ENCODE data around the gene DDX42. TPM values are rescaled to one million over a fixed set of nuclear protein-coding genes. Genes with fewer than 3 reads are reported as not detected.
"Not testable (repeated sequence)": the region's sequence is repeated elsewhere in the genome, so short reads cannot be mapped to it uniquely, and the experiment has no call there.

DDX42 gene
- total RNA-seq, 1 donor from 2014 or later, result 93.8 TPM

DNA sequence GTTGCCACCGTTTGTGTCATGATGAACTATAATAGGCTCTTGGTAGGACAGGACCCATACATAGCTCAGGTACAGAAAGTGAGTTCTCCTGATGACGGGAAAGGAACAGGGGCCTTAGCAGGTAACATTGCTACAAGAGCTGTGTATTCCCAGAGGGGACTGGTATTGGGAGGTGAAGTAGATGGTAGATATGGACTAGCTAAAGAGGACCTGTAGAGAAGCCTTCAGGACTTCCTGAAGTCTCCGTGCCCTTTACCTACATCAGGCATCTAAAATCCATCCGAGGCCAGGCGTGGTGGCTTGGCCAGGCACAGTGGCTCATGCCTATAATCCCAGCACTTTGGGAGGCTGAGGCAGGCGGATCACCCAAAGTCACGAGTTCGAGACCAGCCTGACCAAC, 81.2 kb downstream of the DDX42 start:
- no peak for DNase-seq
- H3K36me3 ChIP-seq, result no peaks in the 10 kb centered on the region
- no peaks in the 10 kb centered on the region for H3K4me1 ChIP-seq
- no peak overlapping the region for H3K27ac ChIP-seq
- H3K27me3 ChIP-seq, result no peaks in the 10 kb centered on the region
- intact Hi-C loops (cut with DNase I), result no loop called here
- H3K9me3 ChIP-seq, result no peaks in the 10 kb centered on the region
- no peak overlapping the region for H3K4me3 ChIP-seq
- no peak for ATAC-seq
- TF ChIP-seq, protein P1, sequence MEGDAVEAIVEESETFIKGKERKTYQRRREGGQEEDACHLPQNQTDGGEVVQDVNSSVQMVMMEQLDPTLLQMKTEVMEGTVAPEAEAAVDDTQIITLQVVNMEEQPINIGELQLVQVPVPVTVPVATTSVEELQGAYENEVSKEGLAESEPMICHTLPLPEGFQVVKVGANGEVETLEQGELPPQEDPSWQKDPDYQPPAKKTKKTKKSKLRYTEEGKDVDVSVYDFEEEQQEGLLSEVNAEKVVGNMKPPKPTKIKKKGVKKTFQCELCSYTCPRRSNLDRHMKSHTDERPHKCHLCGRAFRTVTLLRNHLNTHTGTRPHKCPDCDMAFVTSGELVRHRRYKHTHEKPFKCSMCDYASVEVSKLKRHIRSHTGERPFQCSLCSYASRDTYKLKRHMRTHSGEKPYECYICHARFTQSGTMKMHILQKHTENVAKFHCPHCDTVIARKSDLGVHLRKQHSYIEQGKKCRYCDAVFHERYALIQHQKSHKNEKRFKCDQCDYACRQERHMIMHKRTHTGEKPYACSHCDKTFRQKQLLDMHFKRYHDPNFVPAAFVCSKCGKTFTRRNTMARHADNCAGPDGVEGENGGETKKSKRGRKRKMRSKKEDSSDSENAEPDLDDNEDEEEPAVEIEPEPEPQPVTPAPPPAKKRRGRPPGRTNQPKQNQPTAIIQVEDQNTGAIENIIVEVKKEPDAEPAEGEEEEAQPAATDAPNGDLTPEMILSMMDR (IDR thresholded peaks at IDR 0.05), result no peak

DNA sequence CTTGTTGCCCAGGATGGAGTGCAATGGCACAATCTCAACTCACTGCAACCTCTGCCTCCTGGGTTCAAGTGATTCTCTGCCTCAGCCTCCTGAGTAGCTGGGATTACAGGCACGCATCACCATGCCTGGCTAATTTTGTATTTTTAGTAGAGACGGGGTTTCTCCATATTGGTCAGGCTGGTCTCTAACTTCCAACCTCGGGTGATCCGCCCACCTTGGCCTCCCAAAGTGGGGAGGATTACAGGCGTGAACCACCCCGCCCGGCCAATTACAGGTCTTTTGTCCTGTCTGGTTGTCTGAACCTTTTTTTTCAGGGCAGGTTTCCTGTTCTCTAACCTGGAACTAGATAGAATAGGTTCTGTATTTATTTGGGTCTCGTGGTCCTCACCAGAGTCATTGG, 82.5 kb downstream of the DDX42 start:
- H3K36me3 ChIP-seq; ATAC-seq; DNase-seq; intact Hi-C loops (cut with DNase I); H3K27ac ChIP-seq; H3K9me3 ChIP-seq; H3K4me1 ChIP-seq; H3K4me3 ChIP-seq; H3K27me3 ChIP-seq: not testable (repeated sequence)

DNA sequence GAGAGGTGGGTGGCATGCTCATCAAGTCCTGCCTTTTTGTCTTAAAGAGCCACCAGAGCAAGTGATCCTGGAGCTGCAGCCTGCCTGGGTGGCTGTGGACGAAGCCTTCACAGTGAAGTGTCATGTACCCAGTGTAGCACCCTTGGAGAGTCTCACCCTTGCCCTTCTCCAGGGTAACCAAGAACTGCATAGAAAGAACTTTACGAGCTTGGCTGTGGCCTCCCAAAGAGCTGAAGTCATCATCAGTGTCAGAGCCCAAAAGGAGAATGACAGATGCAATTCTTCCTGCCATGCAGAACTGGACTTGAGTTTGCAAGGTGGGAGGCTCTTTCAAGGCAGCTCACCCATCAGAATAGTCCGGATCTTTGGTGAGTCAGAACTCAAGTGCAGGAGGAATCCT, 85.3 kb downstream of the DDX42 start:
- Histone ChIP-seq H3K27me3 (no peaks in the 10 kb centered on the region), H3K36me3 (no peaks in the 10 kb centered on the region), H3K27ac (no peak overlapping the region), H3K4me1 (no peaks in the 10 kb centered on the region), H3K4me3 (no peak overlapping the region), H3K9me3 (no peaks in the 10 kb centered on the region)
- no peak for DNase-seq
- intact Hi-C loops (cut with DNase I), result no loop called here
- TF ChIP-seq, protein P1 (IDR thresholded peaks at IDR 0.05), result no peak
- ATAC-seq, result no peak

DNA sequence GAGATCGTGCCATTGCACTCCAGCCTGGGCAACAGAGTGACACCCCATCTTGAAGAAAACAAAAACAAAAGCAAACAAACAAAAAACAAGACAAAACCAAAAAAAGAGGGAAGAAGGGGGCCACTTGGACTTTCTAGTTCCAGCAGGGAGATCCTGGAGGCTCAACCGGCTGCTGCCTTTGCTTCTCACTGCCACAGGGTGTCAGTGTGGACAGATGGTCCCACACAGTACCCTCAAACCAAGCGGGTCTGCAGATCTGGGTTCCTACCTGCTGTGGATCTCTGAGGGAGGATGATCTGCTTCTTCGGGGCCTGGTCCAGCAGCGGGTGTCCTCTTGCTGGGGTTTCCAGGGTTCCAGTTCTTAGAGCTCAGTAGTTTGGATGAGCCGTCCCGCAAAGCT, 92.7 kb downstream of the DDX42 start:
- H3K36me3 ChIP-seq; H3K27ac ChIP-seq; H3K4me1 ChIP-seq; H3K4me3 ChIP-seq; intact Hi-C loops (cut with DNase I); DNase-seq; H3K27me3 ChIP-seq; H3K9me3 ChIP-seq: not testable (repeated sequence)
- ATAC-seq, result peak; percentile 28

Other genes starting within 250 kb of the DDX42 start
- 79.9 TPM for gene DCAF7, start 223.7 kb upstream of the DDX42 start, total RNA-seq
- 16.1 TPM for gene TACO1, start 173.3 kb upstream of the DDX42 start, total RNA-seq
- gene MAP3K3, start 151.8 kb upstream of the DDX42 start, total RNA-seq, result 57.5 TPM
- 22.9 TPM for gene LIMD2, start 74.0 kb upstream of the DDX42 start, total RNA-seq
- gene STRADA, start 32.4 kb upstream of the DDX42 start, total RNA-seq, result 30.2 TPM
- 91.4 TPM for gene CCDC47, start 573 bp upstream of the DDX42 start, total RNA-seq
- 105 TPM for gene PSMC5, start 53.3 kb downstream of the DDX42 start, total RNA-seq
- 39.4 TPM for gene FTSJ3, start 53.5 kb downstream of the DDX42 start, total RNA-seq
- 74.6 TPM for gene SMARCD2, start 68.5 kb downstream of the DDX42 start, total RNA-seq
- gene CSH2, start 99.5 kb downstream of the DDX42 start, total RNA-seq, result not detected
- gene GH2, start 107.8 kb downstream of the DDX42 start, total RNA-seq, result not detected
- not detected for gene CSH1, start 122.4 kb downstream of the DDX42 start, total RNA-seq
- gene CSHL1, start 137.1 kb downstream of the DDX42 start, total RNA-seq, result not detected
- gene GH1, start 144.7 kb downstream of the DDX42 start, total RNA-seq, result not detected
- 4.7 TPM for gene CD79B, start 158.2 kb downstream of the DDX42 start, total RNA-seq
- not detected for gene SCN4A, start 198.7 kb downstream of the DDX42 start, total RNA-seq
- 0.43 TPM for gene PRR29, start 224.2 kb downstream of the DDX42 start, total RNA-seq
- 70.5 TPM for gene ICAM2, start 246.5 kb downstream of the DDX42 start, total RNA-seq

Data from upper lobe of right lung (tissue), 1 donor.